HepG2 (cell line): ENCODE measurements around the gene FETUB. TPM values are rescaled to one million over a fixed set of nuclear protein-coding genes. Genes with fewer than 3 reads are reported as not detected.

Experiments
- ATF5 ChIP-seq: sonication (generic); formaldehyde crosslinking; IDR thresholded peaks from 2 replicates; pipeline ENCODE4 v1.4.0; 2020; ENCODE audit warnings: mild to moderate bottlenecking, low read depth, missing genetic modification reagents
- ELK4 ChIP-seq: sonication (generic); formaldehyde crosslinking; IDR thresholded peaks from 2 replicates; pipeline ENCODE4 v1.9.0; 2021; ENCODE audit warnings: missing genetic modification reagents, borderline replicate concordance
- GATA4 ChIP-seq: sonication (generic); IDR thresholded peaks from 2 replicates; pipeline ENCODE4 v1.6.1; 2016; ENCODE audit warnings: antibody characterized with exemption, low read depth, borderline replicate concordance
- JARID2 ChIP-seq: sonication (generic); formaldehyde crosslinking; IDR thresholded peaks from 2 replicates; pipeline ENCODE4 v1.8.1; 2023; ENCODE audit warnings: missing genetic modification reagents, inconsistent platforms; ENCODE audit not compliant: insufficient replicate concordance
- KLF16 ChIP-seq, 2 experiments: sonication (generic) in 1 of 2; formaldehyde crosslinking in 1 of 2; IDR thresholded peaks; 2 replicates each; pipeline versions ENCODE4 v1.6.1 to v1.8.0; 2016 to 2023; ENCODE audit warnings: missing genetic modification reagents in 2 of 2, missing compliant biosample characterization in 1 of 2
- LBX2 ChIP-seq: sonication (generic); formaldehyde crosslinking; IDR thresholded peaks from 2 replicates; pipeline ENCODE4 v1.5.0; 2020; ENCODE audit warnings: missing genetic modification reagents, mild to moderate bottlenecking, borderline replicate concordance
- MXD3 ChIP-seq: IDR thresholded peaks from 2 replicates; pipeline ENCODE4 v1.6.1; 2016; ENCODE audit warnings: mild to moderate bottlenecking, missing biosample characterization, missing genetic modification reagents
- NFIB ChIP-seq: sonication (generic); formaldehyde crosslinking; IDR thresholded peaks from 2 replicates; pipeline ENCODE4 v1.9.0; 2021; ENCODE audit warnings: missing genetic modification reagents, mild to moderate bottlenecking, borderline replicate concordance
- PATZ1 ChIP-seq: sonication (generic); formaldehyde crosslinking; IDR thresholded peaks from 2 replicates; pipeline ENCODE4 v1.4.0; 2020; ENCODE audit warnings: missing genetic modification reagents
- POLR2AphosphoS2 ChIP-seq: IDR thresholded peaks from 2 replicates; pipeline ENCODE4 v1.6.1; 2011; ENCODE audit warnings: low read depth, low read length, improper control_type of control experiment
- PPARG ChIP-seq: conservative IDR thresholded peaks from 2 replicates; pipeline ENCODE4 v1.6.1; 2016; ENCODE audit warnings: missing biosample characterization, missing genetic modification reagents
- REXO4 ChIP-seq: sonication (generic); formaldehyde crosslinking; IDR thresholded peaks from 2 replicates; pipeline ENCODE4 v1.8.0; 2022; ENCODE audit warnings: missing genetic modification reagents, mild to moderate bottlenecking, borderline replicate concordance
- SNAPC2 ChIP-seq: sonication (generic); formaldehyde crosslinking; IDR thresholded peaks from 2 replicates; pipeline ENCODE4 v1.8.1; 2022; ENCODE audit warnings: mild to moderate bottlenecking, missing genetic modification reagents
- SP1 ChIP-seq, 2 experiments: fragments of 450-650 bp in 1 of 2; sonication (generic) in 1 of 2; formaldehyde crosslinking in 1 of 2; IDR thresholded peaks; 2 replicates each; pipeline versions ENCODE4 v1.4.0 to v1.6.1; 2016 to 2020; ENCODE audit warnings: missing genetic modification reagents in 1 of 2
- TGIF2 ChIP-seq: IDR thresholded peaks from 2 replicates; pipeline ENCODE4 v1.6.1; 2016; ENCODE audit warnings: control low read depth, missing compliant biosample characterization
- ZBTB7B ChIP-seq: sonication (generic); formaldehyde crosslinking; IDR thresholded peaks from 2 replicates; pipeline ENCODE4 v1.4.0; 2020; ENCODE audit warnings: missing genetic modification reagents
- ZNF484 ChIP-seq: sonication (generic); formaldehyde crosslinking; IDR thresholded peaks from 2 replicates; pipeline ENCODE4 v1.5.1; 2020; ENCODE audit warnings: mild to moderate bottlenecking, low read depth, missing genetic modification reagents, borderline replicate concordance
- ZNF546 ChIP-seq: sonication (generic); formaldehyde crosslinking; conservative IDR thresholded peaks from 2 replicates; pipeline ENCODE4 v1.8.1; 2023; ENCODE audit warnings: mild to moderate bottlenecking, missing genetic modification reagents
- ZNF577 ChIP-seq: sonication (generic); formaldehyde crosslinking; IDR thresholded peaks from 2 replicates; pipeline ENCODE4 v1.4.0; 2020; ENCODE audit warnings: mild to moderate bottlenecking, low read depth, missing genetic modification reagents, borderline replicate concordance
- ZNF580 ChIP-seq: IDR thresholded peaks from 2 replicates; pipeline ENCODE4 v1.6.1; 2016; ENCODE audit warnings: low read depth, borderline replicate concordance
- ZNF749 ChIP-seq: sonication (generic); formaldehyde crosslinking; IDR thresholded peaks from 2 replicates; pipeline ENCODE4 v1.8.0; 2022; ENCODE audit warnings: mild to moderate bottlenecking, missing genetic modification reagents, moderate library complexity, borderline replicate concordance
- ZZZ3 ChIP-seq: sonication (generic); formaldehyde crosslinking; IDR thresholded peaks from 2 replicates; pipeline ENCODE4 v1.4.0; 2020; ENCODE audit warnings: missing genetic modification reagents, mild to moderate bottlenecking, borderline replicate concordance
- polyA plus RNA-seq, 8 experiments: library from polyadenylated mRNA; depleted of rRNA in 3 of 8; stranded (reverse) in 7 of 8; unstranded in 1 of 8; fragments of >200 nt; fragmentation: Illumina TruSeq in 4 of 8; extraction: Trizol in 4 of 8; gene quantifications; 2 replicates each; pipeline versions ENCODE4 v1.2.1 to v1.2.3, GENCODE V29; 2011 to 2016; ENCODE audit warnings: low read depth in 4 of 8, missing spikeins in 1 of 8, mixed read lengths in 1 of 8; ENCODE audit not compliant: insufficient read depth in 1 of 8
- total RNA-seq, 5 experiments: library from RNA; depleted of rRNA; stranded (reverse); fragments of >200 nt; fragmentation: Illumina TruSeq; extraction: Trizol; gene quantifications; 2 replicates each; pipeline ENCODE4 v1.2.3, GENCODE V29; 2016; ENCODE audit warnings: low read depth in 1 of 5

The FETUB gene
- total and polyA plus RNA-seq, 2 of the 13 experiments (the other 11 are each of a cell fraction or from before 2014, with no cell fraction given): 2.1 to 4.4 TPM

GRCh38 chr3:186621894-186622650 is 18.1 kb upstream of the FETUB start (continued):
- TF ChIP-seq ELK4 (CRISPR knock-in tag) (no peak), ZBTB7B (CRISPR knock-in tag) (peak; percentile 51; the same call in 1 of the 2 replicates), LBX2 (CRISPR knock-in tag) (no peak), TGIF2 (CRISPR knock-in tag) (no peak), MXD3 (no peak), GATA4 (no peak), POLR2AphosphoS2 (no peak), ZNF577 (CRISPR knock-in tag) (no peak), ZNF546 (CRISPR knock-in tag) (no peak), SP1 (IDR thresholded peaks at IDR 0.05) (no peak), SP1 (CRISPR knock-in tag; IDR thresholded peaks at IDR 0.05) (no peak), ZNF749 (CRISPR knock-in tag) (no peak), ZZZ3 (CRISPR knock-in tag) (no peak), PATZ1 (CRISPR knock-in tag) (no peak), ZNF580 (CRISPR knock-in tag) (no peak), PPARG (0 out of 2 replicates have a peak, but pooled peaks have one; percentile 51), SNAPC2 (no peak), ZNF484 (CRISPR knock-in tag) (no peak), JARID2 (no peak), ATF5 (CRISPR knock-in tag) (no peak), NFIB (CRISPR knock-in tag) (no peak), REXO4 (CRISPR knock-in tag) (no peak), KLF16 (CRISPR knock-in tag; IDR thresholded peaks at IDR 0.05) (no peak; a peak in 1 of 4 replicates)
